CD8-positive, alpha-beta memory T cell (primary cell): ENCODE results near the gene PTCD1. TPM values are rescaled to one million over a fixed set of nuclear protein-coding genes. Genes with fewer than 3 reads are reported as not detected.

Experiments
- CTCF ChIA-PET: fragments of 350-600 bp; sonication (Branson Sonifier 250); formaldehyde crosslinking; loops from one replicate; lab custom pipeline; 2021; ENCODE audit warnings: antibody characterized with exemption; lab: Charles Lee
- POLR2A ChIA-PET: fragments of 350-600 bp; sonication (Branson Sonifier 250); formaldehyde crosslinking; loops from one replicate; lab custom pipeline; 2021; ENCODE audit warnings: antibody characterized with exemption; lab: Charles Lee
- DNase-seq, 5 donors: peaks; one replicate each; pipeline versions ENCODE4 v3.0.0 to v3.0.0-alpha.2; 2020 to 2022; ENCODE audit warnings: mixed read lengths in 1 of 5
- H3K27ac ChIP-seq: one replicate; pipeline ENCODE4 v1.7.0; 2013; ENCODE audit warnings: low read depth, mild to moderate bottlenecking, low read length, moderate library complexity
- H3K27me3 ChIP-seq: 2 replicates; pipeline ENCODE4 v1.7.0; 2013; ENCODE audit warnings: low read length, mild to moderate bottlenecking; ENCODE audit not compliant: insufficient read depth, poor library complexity, severe bottlenecking
- H3K36me3 ChIP-seq: 2 replicates; pipeline ENCODE4 v1.7.0; 2013; ENCODE audit warnings: mild to moderate bottlenecking, low read length, moderate library complexity; ENCODE audit not compliant: insufficient read depth
- H3K4me1 ChIP-seq: 2 replicates; pipeline ENCODE4 v1.7.0; 2013; ENCODE audit warnings: mild to moderate bottlenecking, low read length, moderate library complexity; ENCODE audit not compliant: insufficient read depth
- H3K4me3 ChIP-seq: 2 replicates; pipeline ENCODE4 v1.7.0; 2013; ENCODE audit warnings: mild to moderate bottlenecking, low read length
- H3K9me3 ChIP-seq: 2 replicates; pipeline ENCODE4 v1.7.0; 2013; ENCODE audit warnings: mild to moderate bottlenecking, low read length
- H3K27ac Mint-ChIP-seq, 8 donors: one replicate each; pipeline ENCODE4 v1.8.0; 2020 to 2021; ENCODE audit warnings: mixed read lengths in 8 of 8, mild to moderate bottlenecking in 6 of 8, inconsistent platforms in 3 of 8, moderate library complexity in 3 of 8
- H3K27me3 Mint-ChIP-seq, 2 donors: one replicate each; pipeline ENCODE4 v1.8.0; 2020 to 2021; ENCODE audit warnings: mixed read lengths in 2 of 2, mild to moderate bottlenecking in 1 of 2, moderate library complexity in 1 of 2
- H3K36me3 Mint-ChIP-seq, 3 donors: one replicate each; pipeline ENCODE4 v1.8.0; 2020 to 2021; ENCODE audit warnings: mixed read lengths in 3 of 3, inconsistent platforms in 1 of 3, mild to moderate bottlenecking in 1 of 3
- H3K4me1 Mint-ChIP-seq, 3 donors: one replicate each; pipeline ENCODE4 v1.8.0; 2020 to 2021; ENCODE audit warnings: mixed read lengths in 3 of 3, inconsistent platforms in 1 of 3, mild to moderate bottlenecking in 1 of 3
- H3K4me3 Mint-ChIP-seq, 7 donors: one replicate each; pipeline ENCODE4 v1.8.0; 2020 to 2021; ENCODE audit warnings: mixed read lengths in 7 of 7, mild to moderate bottlenecking in 6 of 7, moderate library complexity in 4 of 7, inconsistent platforms in 2 of 7
- H3K9me3 Mint-ChIP-seq, 5 donors: one replicate each; pipeline ENCODE4 v1.8.0; 2020 to 2022; ENCODE audit warnings: mixed read lengths in 5 of 5, mild to moderate bottlenecking in 3 of 5, moderate library complexity in 2 of 5, inconsistent platforms in 1 of 5
- polyA plus RNA-seq: library from polyadenylated mRNA; unstranded; fragments of 300-500 nt; fragmentation: Illumina TruSeq; gene quantifications from one replicate; pipeline ENCODE4 v1.2.3, GENCODE V29; 2021
- total RNA-seq, 2 experiments: library from RNA; stranded (reverse); gene quantifications; one replicate each; pipeline ENCODE4 v1.2.3, GENCODE V29; 2021

PTCD1 gene
- total and polyA plus RNA-seq, 3 experiments from 2014 or later, result 4.5 to 11.4 (median 8.4) TPM

DNA sequence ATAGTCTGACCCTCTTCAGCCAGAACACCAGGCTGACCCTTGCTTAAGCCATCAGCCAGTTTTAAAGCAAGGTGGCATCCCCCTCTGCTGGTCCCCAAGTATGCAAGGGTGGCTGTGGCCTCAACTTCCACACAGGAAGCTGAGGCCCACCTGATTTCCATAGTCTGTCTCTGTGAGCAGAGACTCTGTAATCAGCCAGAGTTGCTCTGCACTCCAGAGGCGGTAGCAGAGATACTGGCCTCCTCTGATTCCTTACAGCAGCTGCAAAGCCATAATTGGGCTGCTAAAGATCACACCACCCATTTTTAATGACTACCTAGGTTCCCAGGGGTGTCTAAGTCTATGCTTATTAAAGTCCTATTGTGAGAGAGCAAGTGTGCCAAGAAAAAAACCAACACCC is 32.0 kb downstream of the PTCD1 start:
- Mint-ChIP-seq H3K4me3 (peak overlapping the region; percentile 48 to 93 (median 66)), H3K27ac (peak overlapping the region; percentile 79 to 99 (median 96)), H3K27me3 (no peaks in the 10 kb centered on the region), H3K9me3 (no peaks in the 10 kb centered on the region), H3K36me3 (peaks cover 6 to 59% (median 10%) of the 10 kb centered on the region in 3 donors), H3K4me1 (peaks cover 53 to 65% (median 56%) of the 10 kb centered on the region in 3 donors)
- Histone ChIP-seq H3K27me3 (no peaks in the 10 kb centered on the region), H3K27ac (no peak overlapping the region), H3K4me3 (no peak overlapping the region), H3K36me3 (peaks cover 27% of the 10 kb centered on the region), H3K4me1 (peaks cover 40% of the 10 kb centered on the region), H3K9me3 (no peaks in the 10 kb centered on the region)
- no peak for DNase-seq
- ChIA-PET CTCF (interaction anchor here (1.3 to 1.4 kb wide), 2 partner anchors 19 to 26 kb away, joined by 3 to 5 read pairs; no protein-coding TSS in a partner anchor), POLR2A (interaction anchor here (0.7 to 5.4 kb wide), 3 partner anchors 10 to 59 kb away, joined by 3 to 45 read pairs (median 4); partner anchors contain the start of gene ATP5MF)

DNA sequence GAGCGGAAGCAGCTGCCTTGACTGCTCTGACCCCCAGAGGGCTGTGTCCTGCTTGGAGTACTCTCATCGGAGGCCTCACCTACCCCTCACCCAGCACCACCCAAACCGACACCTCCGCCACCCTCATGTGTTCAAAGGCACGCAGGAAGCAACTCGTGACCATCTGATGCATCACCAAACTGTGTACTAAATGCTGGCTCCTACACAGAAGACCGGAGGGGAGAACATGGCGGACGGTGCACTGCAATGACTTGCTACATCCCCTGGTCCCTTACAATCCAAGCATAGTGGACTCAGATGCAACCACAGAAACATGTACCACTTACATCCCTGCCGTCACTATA is 33.6 kb downstream of the PTCD1 start:
- Mint-ChIP-seq H3K27me3 (no peaks in the 10 kb centered on the region), H3K4me3 (peak overlapping the region in 2 of 7 donors; percentile 13 to 34), H3K27ac (peak overlapping the region in 6 of 8 donors; percentile 47 to 87 (median 64)), H3K36me3 (peaks cover 10 to 61% (median 11%) of the 10 kb centered on the region in 3 donors), H3K9me3 (no peaks in the 10 kb centered on the region), H3K4me1 (peaks cover 44 to 52% (median 47%) of the 10 kb centered on the region in 3 donors)
- H3K27ac ChIP-seq, result no peak overlapping the region
- H3K36me3 ChIP-seq, result peaks cover 32% of the 10 kb centered on the region
- H3K27me3 ChIP-seq, result no peaks in the 10 kb centered on the region
- POLR2A ChIA-PET, result interaction anchor here (5.4 kb wide), 1 partner anchor 11 kb away, joined by 45 read pairs; no protein-coding TSS in a partner anchor
- CTCF ChIA-PET, result interaction anchor here (0.9 to 1.3 kb wide), 2 partner anchors 18 to 40 kb away, joined by 3 to 4 read pairs; no protein-coding TSS in a partner anchor
- H3K4me1 ChIP-seq, result peaks cover 29% of the 10 kb centered on the region
- no peak overlapping the region for H3K4me3 ChIP-seq
- DNase-seq, result peak in 1 of 5 donors; percentile 32
- H3K9me3 ChIP-seq, result no peaks in the 10 kb centered on the region

DNA sequence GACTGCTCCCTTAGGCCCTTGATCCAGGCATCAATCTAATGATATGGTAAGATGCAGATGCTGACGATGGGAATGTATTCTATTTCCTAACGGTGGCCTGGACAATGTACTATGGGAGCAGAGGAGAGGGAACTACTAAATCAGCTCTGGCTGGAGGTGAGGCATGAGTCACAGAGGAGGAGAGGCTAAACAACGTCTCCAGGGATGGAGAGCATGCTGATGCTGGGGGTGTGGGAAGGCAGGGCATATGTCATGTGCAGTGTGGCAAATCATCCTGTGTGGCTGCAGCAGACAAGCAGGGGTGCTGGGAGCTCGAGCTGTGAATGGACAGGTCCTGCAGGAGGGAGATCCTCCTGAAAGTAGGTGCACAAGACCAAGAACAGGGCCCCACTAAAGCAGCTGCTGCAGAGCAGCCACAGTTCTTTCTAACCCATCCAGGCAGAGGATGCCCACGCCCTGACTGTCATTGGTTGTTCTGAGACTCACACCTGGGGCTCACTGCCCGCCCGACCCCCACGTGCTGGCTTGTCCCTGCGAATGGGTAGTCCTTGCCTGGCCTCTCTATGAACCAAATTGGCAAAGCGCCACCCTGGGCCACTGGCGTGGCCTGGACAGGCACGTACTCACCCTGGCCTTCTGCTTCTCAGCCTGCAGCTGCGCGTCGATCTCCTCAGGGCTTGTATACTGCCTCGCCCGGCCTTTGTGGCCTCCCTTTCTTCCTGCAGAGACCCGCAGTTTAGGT is 34.2 kb downstream of the PTCD1 start:
- Mint-ChIP-seq H3K27me3 (no peaks in the 10 kb centered on the region), H3K4me1 (peaks cover 38 to 51% (median 43%) of the 10 kb centered on the region in 3 donors), H3K9me3 (no peaks in the 10 kb centered on the region), H3K4me3 (peak overlapping the region in 4 of 7 donors; percentile 13 to 34 (median 18)), H3K36me3 (peaks cover 10 to 62% (median 11%) of the 10 kb centered on the region in 3 donors), H3K27ac (peak overlapping the region; percentile 54 to 87 (median 61))
- no peaks in the 10 kb centered on the region for H3K9me3 ChIP-seq
- peaks cover 38% of the 10 kb centered on the region for H3K36me3 ChIP-seq
- H3K4me1 ChIP-seq, result peaks cover 24% of the 10 kb centered on the region
- no peak for DNase-seq
- no peak overlapping the region for H3K27ac ChIP-seq
- ChIA-PET POLR2A (interaction anchor here (5.4 kb wide), 1 partner anchor 11 kb away, joined by 45 read pairs; no protein-coding TSS in a partner anchor), CTCF (interaction anchor here (0.9 to 3.4 kb wide), 3 partner anchors 11 to 40 kb away, joined by 3 to 13 read pairs (median 4); no protein-coding TSS in a partner anchor)
- no peak overlapping the region for H3K4me3 ChIP-seq
- no peaks in the 10 kb centered on the region for H3K27me3 ChIP-seq

DNA sequence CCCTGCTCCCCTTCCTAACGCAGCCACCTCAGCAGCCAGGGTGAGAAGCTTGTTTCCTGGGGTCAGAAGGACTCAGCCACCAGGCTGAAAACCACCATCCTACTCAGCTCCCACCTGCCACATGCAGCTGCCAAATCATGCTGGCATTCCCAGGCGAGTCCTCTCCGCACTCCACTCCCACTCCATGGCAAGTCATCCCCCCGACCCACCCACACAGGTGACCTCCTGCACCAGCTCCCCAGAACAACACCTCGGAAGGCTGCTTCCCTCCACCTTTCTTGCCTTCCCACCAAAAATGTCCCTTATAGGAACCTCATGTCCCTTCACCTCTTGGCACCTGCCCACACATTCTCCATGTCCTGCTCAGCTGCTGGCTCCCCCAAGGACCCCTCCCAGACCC is 34.8 kb downstream of the PTCD1 start:
- H3K9me3 Mint-ChIP-seq, result no peaks in the 10 kb centered on the region
- H3K4me1 ChIP-seq, result peaks cover 22% of the 10 kb centered on the region
- no peaks in the 10 kb centered on the region for H3K27me3 Mint-ChIP-seq
- peaks cover 40% of the 10 kb centered on the region for H3K36me3 ChIP-seq
- no peaks in the 10 kb centered on the region for H3K9me3 ChIP-seq
- H3K36me3 Mint-ChIP-seq, result peaks cover 10 to 62% (median 11%) of the 10 kb centered on the region in 3 donors
- H3K4me3 Mint-ChIP-seq, result peak overlapping the region in 1 of 7 donors; percentile 13
- DNase-seq, result no peak
- H3K4me3 ChIP-seq, result no peak overlapping the region
- H3K4me1 Mint-ChIP-seq, result peaks cover 32 to 51% (median 40%) of the 10 kb centered on the region in 3 donors
- ChIA-PET POLR2A (no interaction called here), CTCF (interaction anchor here (0.9 to 3.4 kb wide), 3 partner anchors 10 to 39 kb away, joined by 3 to 13 read pairs (median 4); no protein-coding TSS in a partner anchor)
- no peak overlapping the region for H3K27ac ChIP-seq
- peak overlapping the region in 5 of 8 donors; percentile 59 to 77 (median 63) for H3K27ac Mint-ChIP-seq
- no peaks in the 10 kb centered on the region for H3K27me3 ChIP-seq

DNA sequence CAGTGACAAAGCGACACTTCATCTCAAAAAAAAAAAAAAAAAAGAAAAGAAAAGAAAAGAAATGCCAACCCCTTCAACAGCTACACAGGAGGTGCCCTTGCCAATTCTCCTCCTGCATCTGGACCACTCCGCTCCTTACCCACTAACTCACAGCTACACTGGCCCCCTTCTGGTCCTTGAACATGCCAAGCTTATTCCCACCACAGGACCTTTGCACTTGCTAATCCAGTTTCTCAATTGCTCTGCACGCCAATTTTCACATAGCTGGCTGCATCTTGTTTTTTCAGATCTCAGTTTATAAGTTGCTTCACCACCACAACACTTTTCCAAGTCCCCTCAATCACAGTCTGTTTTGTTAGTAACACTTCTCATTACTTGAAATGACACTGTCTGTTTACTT is 35.7 kb downstream of the PTCD1 start:
- H3K4me1 Mint-ChIP-seq, result peaks cover 32 to 55% (median 44%) of the 10 kb centered on the region in 3 donors
- Histone ChIP-seq H3K4me1 (peaks cover 22% of the 10 kb centered on the region), H3K9me3 (no peaks in the 10 kb centered on the region), H3K4me3 (no peak overlapping the region), H3K27me3 (no peaks in the 10 kb centered on the region), H3K27ac (no peak overlapping the region), H3K36me3 (peaks cover 43% of the 10 kb centered on the region)
- peaks cover 10 to 65% (median 11%) of the 10 kb centered on the region in 3 donors for H3K36me3 Mint-ChIP-seq
- no peaks in the 10 kb centered on the region for H3K27me3 Mint-ChIP-seq
- no peak for DNase-seq
- no peaks in the 10 kb centered on the region for H3K9me3 Mint-ChIP-seq
- POLR2A ChIA-PET, result interaction anchor here (0.7 kb wide), 1 partner anchor 157 kb away, joined by 4 read pairs; no protein-coding TSS in a partner anchor
- peak overlapping the region in 5 of 8 donors; percentile 8 to 91 (median 23) for H3K27ac Mint-ChIP-seq
- CTCF ChIA-PET, result interaction anchor here (3.4 kb wide), 1 partner anchor 9 kb away, joined by 13 read pairs; no protein-coding TSS in a partner anchor
- H3K4me3 Mint-ChIP-seq, result peak overlapping the region in 1 of 7 donors; percentile 5

DNA sequence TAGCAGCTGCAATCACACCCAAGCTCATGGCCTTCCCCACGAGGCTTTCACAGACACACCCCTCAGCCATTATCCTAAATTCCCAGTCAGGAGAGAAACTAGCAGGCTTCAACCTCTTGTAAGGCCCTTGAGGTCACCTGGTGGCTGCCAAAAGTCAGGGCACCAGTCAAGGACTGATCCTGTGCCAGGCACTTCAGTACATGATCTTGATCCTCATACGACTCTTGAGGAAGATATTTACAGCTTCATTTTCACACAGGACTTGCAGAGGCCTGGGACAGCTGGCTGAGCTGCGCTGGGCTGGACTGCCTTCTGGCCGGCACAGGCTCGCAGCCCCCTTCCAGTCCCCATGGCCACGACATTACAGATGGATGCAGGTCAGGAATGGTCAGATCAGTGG is 39.0 kb downstream of the PTCD1 start:
- no peaks in the 10 kb centered on the region for H3K9me3 ChIP-seq
- H3K4me1 ChIP-seq, result peaks cover 1% of the 10 kb centered on the region
- peaks cover 18 to 41% (median 28%) of the 10 kb centered on the region in 3 donors for H3K4me1 Mint-ChIP-seq
- CTCF ChIA-PET, result interaction anchor here (0.6 to 2.2 kb wide), 4 partner anchors 9 to 31 kb away, joined by 3 to 7 read pairs (median 4); partner anchors contain the start of genes BUD31 and PDAP1
- DNase-seq, result no peak
- no peak overlapping the region for H3K27ac ChIP-seq
- peaks cover 65% of the 10 kb centered on the region for H3K36me3 ChIP-seq
- H3K9me3 Mint-ChIP-seq, result no peaks in the 10 kb centered on the region
- H3K27me3 ChIP-seq, result no peaks in the 10 kb centered on the region
- H3K27ac Mint-ChIP-seq, result peak overlapping the region in 5 of 8 donors; percentile 47 to 81 (median 73)
- no peak overlapping the region for H3K4me3 Mint-ChIP-seq
- no peak overlapping the region for H3K4me3 ChIP-seq
- POLR2A ChIA-PET, result interaction anchor here (1.3 to 2.6 kb wide), 2 partner anchors 9 to 19 kb away, joined by 3 to 17 read pairs; partner anchors contain the start of genes BUD31 and PDAP1
- peaks cover 10 to 88% (median 13%) of the 10 kb centered on the region in 3 donors for H3K36me3 Mint-ChIP-seq
- H3K27me3 Mint-ChIP-seq, result no peaks in the 10 kb centered on the region

DNA sequence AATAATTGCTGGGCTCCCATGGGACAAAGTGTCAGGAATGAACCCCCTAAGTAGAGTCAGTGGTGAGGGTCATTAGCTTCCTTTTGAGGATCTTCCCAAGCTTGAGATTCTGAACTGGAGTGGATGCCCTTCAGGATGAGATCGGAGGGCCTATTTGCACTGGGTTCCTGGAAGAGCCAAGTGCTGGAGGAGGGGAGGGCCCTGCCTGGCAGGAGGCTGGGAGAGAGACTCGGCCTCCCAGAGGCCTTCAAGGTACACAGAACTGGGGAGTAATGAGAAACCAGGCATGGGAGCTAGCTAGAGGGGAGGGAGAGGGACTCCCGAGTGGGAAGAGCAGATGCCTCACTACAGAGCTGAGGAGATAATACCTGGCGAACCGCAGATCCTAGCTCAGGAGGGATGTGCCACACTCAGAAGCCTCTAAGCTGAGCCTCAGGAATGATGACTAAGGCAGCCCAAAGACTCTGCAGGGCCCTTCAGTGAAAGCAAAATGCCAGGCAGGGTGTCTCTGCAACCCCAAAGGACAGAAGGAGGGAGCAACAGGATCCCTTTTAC is 39.6 kb downstream of the PTCD1 start:
- H3K4me1 ChIP-seq, result no peaks in the 10 kb centered on the region
- no peaks in the 10 kb centered on the region for H3K9me3 Mint-ChIP-seq
- H3K27me3 ChIP-seq, result no peaks in the 10 kb centered on the region
- POLR2A ChIA-PET, result interaction anchor here (0.6 to 2.6 kb wide), 3 partner anchors 9 to 47 kb away, joined by 3 to 17 read pairs (median 5); partner anchors contain the start of genes BUD31 and PDAP1
- no peak overlapping the region for H3K27ac ChIP-seq
- no peak overlapping the region for H3K4me3 ChIP-seq
- CTCF ChIA-PET, result interaction anchor here (0.6 to 2.2 kb wide), 5 partner anchors 9 to 34 kb away, joined by 3 to 7 read pairs (median 4); partner anchors contain the start of genes BUD31 and PDAP1
- H3K4me1 Mint-ChIP-seq, result peaks cover 13 to 39% (median 25%) of the 10 kb centered on the region in 3 donors
- H3K36me3 ChIP-seq, result peaks cover 64% of the 10 kb centered on the region
- no peak for DNase-seq
- H3K36me3 Mint-ChIP-seq, result peaks cover 10 to 88% (median 13%) of the 10 kb centered on the region in 3 donors
- peak overlapping the region in 2 of 7 donors; percentile 27 to 43 for H3K4me3 Mint-ChIP-seq
- H3K9me3 ChIP-seq, result no peaks in the 10 kb centered on the region
- no peaks in the 10 kb centered on the region for H3K27me3 Mint-ChIP-seq
- peak overlapping the region in 7 of 8 donors; percentile 13 to 87 (median 81) for H3K27ac Mint-ChIP-seq
